ENCODE results near the gene PXN.
"Not testable (repeated sequence)": the region's sequence is repeated elsewhere in the genome, so short reads cannot be mapped to it uniquely, and the experiment has no call there.

Gene PXN

DNA sequence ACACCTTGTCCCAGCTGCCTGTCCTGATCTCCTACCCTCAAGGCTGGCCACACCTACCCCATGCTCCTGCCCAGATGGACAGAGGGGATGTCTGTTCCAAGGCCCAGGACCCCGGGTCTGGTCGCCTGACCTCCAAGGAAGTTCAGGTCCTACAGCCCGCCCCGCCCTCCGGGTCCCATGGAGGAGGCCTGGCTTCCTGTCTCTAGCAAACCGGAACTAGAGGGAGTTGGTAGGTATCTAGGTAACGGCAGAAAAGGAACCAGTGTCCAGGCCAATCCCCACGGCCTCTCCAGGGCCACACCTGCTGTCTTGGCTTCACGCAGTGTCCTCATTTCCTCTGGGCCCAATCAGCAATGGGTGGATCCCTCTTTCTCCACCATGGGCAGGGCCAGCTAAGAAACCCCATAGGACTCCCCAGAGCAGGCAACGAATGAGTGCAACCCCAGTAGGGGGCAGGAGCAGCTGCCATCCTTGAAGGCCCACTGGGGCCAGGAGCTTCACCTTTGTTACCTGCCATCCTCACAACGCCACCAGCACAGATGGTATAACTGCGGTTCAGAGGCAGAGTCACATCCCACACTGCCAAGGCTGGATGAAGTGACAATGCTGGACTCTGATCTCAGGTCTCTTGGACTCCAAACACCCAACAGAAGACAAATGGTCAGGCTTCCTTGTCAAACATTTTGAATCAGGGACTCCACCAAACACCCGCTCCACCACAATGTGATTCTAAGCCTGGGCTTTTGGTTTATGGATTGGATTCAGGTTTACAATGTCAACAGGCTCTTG is 39.5 kb downstream of the PXN start:
- DNase-seq (ENCODE audit: low read depth) = no peak

DNA sequence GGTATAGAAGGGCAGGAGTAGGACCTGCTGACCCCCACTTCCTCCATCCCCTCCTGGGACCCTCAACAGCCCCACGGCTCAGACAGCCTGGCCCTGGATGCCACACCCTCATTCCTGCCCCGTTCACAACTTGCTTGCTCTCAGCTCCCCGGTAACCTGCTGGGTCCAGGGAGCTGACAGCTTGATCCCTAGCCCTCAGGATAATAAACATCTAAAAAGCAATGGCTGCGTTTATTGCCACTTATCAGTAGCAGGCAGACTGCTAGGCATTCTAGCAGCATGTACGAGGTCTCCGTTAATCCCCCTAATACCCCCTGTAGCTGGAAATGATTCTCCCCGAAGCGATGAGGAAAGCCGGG is 40.4 kb downstream of the PXN start:
- no peak for DNase-seq (ENCODE audit: low read depth)

GRCh38 chr12:120224304-120225199 is 41.0 kb downstream of the PXN start:
- no peak for DNase-seq (ENCODE audit: low read depth)

DNA sequence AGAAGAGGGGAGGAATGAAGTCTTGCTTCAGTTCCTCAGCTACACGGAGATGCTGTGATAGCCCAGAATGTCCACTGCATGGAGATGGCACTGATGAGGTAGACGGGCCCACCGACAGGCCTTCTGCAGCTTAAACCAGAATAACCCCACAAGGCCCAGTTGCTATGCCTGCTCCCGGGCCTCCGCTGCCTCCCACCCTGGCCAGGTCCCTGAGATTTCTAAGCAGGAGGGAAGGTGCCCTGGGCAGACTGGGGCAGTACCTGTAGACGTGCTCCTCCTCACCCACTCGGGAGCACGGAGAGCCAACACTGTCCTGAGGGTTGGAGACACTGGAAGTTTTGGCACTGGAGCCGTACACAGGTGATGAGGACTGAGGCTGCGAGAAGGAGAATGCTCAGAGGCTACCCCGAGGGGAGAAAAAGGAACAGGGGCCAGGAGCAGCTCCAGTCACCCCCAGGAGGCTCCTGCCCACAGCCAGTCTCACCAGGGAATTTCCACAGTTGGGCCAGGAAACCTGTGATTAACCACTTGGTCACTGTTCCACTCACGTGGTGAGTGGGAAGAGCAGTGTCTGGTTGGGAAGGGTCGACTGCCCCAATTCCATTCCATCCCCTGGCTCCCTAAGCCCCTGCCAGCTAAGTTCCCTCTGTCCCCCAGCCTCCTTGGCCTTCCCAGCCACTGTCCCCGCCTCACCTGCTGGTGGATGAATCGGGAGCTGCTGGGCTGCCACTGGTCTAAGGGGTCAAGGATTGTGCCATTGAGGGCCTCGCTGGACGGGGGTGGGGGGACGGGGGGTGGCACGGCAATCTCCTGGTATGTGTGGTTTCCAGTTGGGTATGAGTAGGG is 41.8 kb downstream of the PXN start:
- DNase-seq (ENCODE audit: low read depth) = no peak

GRCh38 chr12:120222288-120222832 is 43.2 kb downstream of the PXN start:
- DNase-seq (ENCODE audit: low read depth) = no peak

DNA sequence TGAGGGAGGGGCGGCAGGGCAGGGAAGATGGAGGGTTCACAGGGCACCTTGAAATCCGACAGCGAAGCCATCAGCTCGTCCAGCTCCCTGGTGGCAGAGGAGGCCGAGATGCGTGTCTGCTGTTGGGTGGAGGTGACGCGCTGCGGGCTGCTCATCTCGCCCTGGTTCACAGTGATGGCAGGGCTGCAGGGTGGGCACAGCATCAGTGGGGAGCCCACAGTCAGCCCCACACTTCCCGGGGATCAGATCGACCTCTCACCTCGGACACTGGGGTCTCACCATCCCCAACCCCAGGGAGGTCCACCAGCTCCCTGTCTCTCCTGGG is 44.0 kb downstream of the PXN start:
- DNase-seq (ENCODE audit: low read depth) = no peak

DNA sequence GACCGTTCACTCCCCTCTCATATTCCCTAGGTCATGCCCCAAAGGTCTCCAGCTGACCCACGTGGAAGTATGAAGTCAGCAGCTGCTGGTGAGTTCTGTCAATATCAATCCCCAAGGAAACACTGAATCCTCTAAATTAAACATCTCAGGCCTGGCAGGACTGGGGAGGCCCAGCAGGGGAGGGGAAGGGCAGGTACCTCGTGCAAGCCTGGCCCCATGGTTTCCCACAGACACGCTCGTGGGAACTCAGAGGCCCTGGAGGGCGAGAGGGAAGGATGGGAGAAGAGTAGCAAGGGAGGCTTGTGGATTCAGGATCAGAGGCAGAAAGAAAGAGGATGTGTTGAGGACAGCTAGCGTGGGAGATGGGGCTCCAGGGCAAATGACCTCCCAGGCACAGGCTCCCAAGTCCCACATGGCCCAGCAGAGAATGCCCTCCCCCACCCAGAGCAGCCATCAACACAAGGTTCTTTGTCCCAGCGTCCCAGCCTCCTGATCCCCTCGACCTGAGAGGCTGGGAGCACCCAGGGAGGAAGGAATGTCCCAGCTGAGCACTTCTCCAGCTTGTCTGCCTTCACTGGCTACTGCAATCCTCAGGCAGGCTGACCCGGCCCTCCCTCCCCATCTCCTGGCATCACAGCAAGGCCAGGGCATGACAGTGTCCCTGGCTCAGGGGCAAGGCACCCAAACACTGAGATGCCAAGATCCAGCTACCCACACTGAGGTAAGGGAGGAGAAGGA is 44.5 kb downstream of the PXN start:
- no peak for DNase-seq (ENCODE audit: low read depth)

- DNase-seq (ENCODE audit: low read depth) = no peak
Measured at GRCh38 chr12:120218680-120219606, 46.6 kb downstream of the PXN start.

GRCh38 chr12:120216742-120217605 is 48.6 kb downstream of the PXN start:
- no peak for DNase-seq (ENCODE audit: low read depth)

GRCh38 chr12:120215766-120216735 is 49.5 kb downstream of the PXN start:
- DNase-seq (ENCODE audit: low read depth) = no peak

DNA sequence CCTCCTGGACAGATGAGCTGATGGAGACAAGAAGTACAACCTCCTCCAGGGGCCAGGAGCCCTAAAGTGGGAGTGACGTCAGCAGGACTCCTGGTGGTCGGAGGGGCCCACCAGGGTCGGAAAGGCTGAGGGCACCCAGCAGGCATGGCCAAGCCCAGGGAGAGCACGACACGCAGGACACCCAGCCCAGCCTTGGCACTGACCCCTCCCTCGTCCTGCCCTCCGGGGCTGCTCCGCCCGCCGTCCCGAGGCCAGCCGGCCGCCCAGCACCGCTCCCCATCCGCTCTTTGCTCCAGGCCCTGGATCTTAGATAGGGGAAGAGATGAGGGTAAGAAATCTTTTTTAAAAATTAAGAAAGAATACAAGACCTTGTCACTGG is 50.2 kb downstream of the PXN start:
- no peak for DNase-seq (ENCODE audit: low read depth)

GRCh38 chr12:120214626-120215356 is 50.7 kb downstream of the PXN start:
- no peak for DNase-seq (ENCODE audit: low read depth)

DNA sequence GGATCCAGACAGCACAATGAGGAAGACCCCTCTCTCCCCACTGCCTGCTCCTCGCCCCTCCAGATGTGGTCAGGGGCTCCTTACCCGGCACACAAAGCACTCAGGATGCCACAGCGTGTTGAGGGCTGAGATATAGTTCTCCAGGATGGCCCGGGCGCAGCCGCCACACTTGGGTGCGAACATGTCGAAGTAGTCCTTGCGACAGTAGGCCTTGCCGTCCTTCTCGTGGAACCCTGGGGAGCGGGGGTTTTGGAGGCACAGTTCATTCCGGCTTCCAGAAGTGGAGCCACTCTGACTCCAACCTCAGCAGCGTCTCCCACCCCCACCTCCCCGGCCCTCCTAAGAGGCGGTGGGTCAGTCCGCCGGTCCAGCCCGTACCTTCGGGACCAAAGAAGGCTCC is 51.8 kb downstream of the PXN start:
- DNase-seq (ENCODE audit: low read depth) = no peak

DNA sequence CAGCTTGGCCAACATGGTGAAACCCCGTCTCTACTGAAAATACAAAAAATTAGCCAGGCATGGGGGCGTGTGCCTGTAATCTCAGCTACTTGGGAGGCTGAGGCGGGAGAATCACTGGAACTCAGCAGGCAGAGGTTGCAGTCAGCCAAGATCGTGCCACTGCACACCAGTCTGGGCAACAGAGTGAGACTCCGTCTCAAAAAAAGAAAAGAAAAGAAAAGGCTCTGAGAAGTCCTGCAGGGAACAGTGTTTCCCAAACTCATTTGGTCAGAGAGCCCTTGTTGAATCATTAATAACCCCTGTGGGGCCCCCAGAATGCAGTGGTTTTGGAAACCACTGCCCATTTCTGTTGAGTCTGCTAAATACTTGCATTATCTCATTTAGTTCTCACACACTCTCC is 52.3 kb downstream of the PXN start:
- not testable (repeated sequence) for DNase-seq (ENCODE audit: low read depth)

GRCh38 chr12:120212301-120212700 is 53.2 kb downstream of the PXN start:
- DNase-seq (ENCODE audit: low read depth) = no peak

DNA sequence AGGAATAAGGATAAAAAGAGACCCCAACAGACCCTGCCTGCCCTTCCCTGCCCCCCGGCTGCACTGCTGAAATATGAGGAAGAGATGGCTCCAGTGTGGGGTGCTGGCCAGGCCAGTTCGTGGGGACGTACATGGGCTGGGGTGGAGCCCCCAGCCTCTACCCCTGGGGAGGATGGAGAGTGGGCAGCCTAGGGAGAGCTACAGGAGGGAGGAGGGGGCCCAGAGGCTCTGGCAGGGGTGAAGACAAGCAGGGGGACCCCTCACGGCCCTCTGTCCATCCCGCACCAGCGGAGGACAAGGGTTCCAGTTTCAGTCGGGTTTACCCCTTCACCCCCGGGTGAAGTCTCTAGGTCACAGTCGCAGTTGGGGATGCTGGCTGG is 53.6 kb downstream of the PXN start:
- no peak for DNase-seq (ENCODE audit: low read depth)

- no peak for DNase-seq (ENCODE audit: low read depth)
Measured at GRCh38 chr12:120211243-120211903, 54.2 kb downstream of the PXN start.

Measured in stimulated activated CD8-positive, alpha-beta memory T cell treated with anti-CD3 and anti-CD28 coated beads, Interleukin-4, amount 100 ng/mL, for 24 hours (primary cell).